Activated CD4-positive, alpha-beta T cell treated with anti-CD3 and anti-CD28 coated beads, Interleukin-2, amount 10 ng/mL, durations not matched to agents 24 days and 14 days (primary cell): Measurements from ENCODE around the gene NOTUM. TPM values are rescaled to one million over a fixed set of nuclear protein-coding genes. Genes with fewer than 3 reads are reported as not detected.
"Not testable (repeated sequence)": the region's sequence is repeated elsewhere in the genome, so short reads cannot be mapped to it uniquely, and the experiment has no call there.

Experiments
- DNase-seq: peaks from one replicate; pipeline ENCODE4 v3.0.0; 2022
- H3K27ac Mint-ChIP-seq: one replicate; pipeline ENCODE4 v1.8.0; 2022; ENCODE audit warnings: mild to moderate bottlenecking, mixed read lengths
- H3K27me3 Mint-ChIP-seq: one replicate; pipeline ENCODE4 v1.8.0; 2022; ENCODE audit warnings: mixed read lengths
- H3K36me3 Mint-ChIP-seq: one replicate; pipeline ENCODE4 v1.8.0; 2022; ENCODE audit warnings: low read depth, mild to moderate bottlenecking, mixed read lengths
- H3K4me1 Mint-ChIP-seq: one replicate; pipeline ENCODE4 v1.8.0; 2021; ENCODE audit warnings: mixed read lengths
- H3K4me3 Mint-ChIP-seq: one replicate; pipeline ENCODE4 v1.8.0; 2022; ENCODE audit warnings: mild to moderate bottlenecking, moderate library complexity, mixed read lengths
- H3K9me3 Mint-ChIP-seq: one replicate; pipeline ENCODE4 v1.8.0; 2021; ENCODE audit warnings: mixed read lengths
- intact Hi-C: fragments of 100-400 bp; cut with micrococcal nuclease; formaldehyde crosslinking; loops from one replicate; pipeline ENCODE4 v1.15.1; 2023
- total RNA-seq: library from RNA; stranded (reverse); gene quantifications from 2 replicates; pipeline ENCODE4 v1.2.3, GENCODE V29; 2022

The NOTUM gene
- total RNA-seq, 1 donor from 2014 or later = 1.7 TPM

DNA sequence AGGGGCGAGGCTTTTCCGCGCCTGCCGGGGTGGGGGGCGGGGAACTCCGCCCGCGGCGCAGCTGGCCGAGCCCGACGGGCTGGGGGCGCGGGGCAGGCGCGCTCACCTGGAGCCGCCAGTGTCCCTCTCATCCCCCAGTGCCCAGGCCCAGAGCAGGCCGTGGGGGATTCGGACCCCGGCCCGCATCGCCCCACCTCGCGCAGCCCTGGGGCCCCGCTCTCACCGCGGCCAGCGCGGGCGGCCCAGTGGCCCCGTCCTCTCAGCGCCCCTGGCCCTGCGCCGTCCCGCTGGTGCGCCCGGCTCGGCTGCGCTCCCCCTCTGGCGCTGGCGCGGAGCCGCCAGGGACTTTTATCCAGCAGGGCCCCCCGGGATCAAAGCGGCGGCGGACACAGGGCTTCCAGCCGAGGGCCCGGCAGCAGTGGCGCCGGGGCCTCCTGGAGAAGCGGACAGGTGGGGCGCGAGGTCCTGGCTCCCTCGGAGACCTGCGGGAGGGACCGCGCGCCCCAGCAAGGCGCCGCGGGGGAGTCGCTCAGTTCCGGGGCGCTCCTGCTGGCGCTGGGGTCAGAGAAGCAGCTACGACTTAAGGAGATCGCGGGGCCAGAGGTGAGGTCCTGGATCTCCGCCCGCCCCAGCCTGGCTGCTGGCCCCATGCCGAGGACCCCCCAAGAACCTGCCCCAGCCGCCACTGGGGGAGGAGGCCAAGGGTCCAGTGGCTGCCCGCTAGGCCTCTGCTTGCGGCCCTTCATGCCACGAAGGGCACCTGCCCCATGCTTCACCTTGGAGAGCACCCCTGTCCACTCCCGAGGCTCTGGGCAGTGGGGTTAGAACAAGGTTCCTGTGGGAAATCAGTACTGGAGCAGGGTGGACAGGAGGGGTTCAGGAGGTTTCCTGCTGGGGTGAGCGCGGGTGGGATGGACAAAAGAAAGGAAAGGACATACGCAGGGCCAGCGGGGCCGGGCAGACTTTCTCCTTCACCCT is 823 bp upstream of the NOTUM start:
- intact Hi-C loops = no loop called here
- H3K4me1 Mint-ChIP-seq = peaks cover 3% of the 10 kb centered on the region
- H3K4me3 Mint-ChIP-seq = peak overlapping the region; percentile 21
- DNase-seq = no peak
- no peaks in the 10 kb centered on the region for H3K9me3 Mint-ChIP-seq
- peaks cover 46% of the 10 kb centered on the region for H3K27me3 Mint-ChIP-seq
- H3K36me3 Mint-ChIP-seq = no peaks in the 10 kb centered on the region
- H3K27ac Mint-ChIP-seq = no peak overlapping the region

DNA sequence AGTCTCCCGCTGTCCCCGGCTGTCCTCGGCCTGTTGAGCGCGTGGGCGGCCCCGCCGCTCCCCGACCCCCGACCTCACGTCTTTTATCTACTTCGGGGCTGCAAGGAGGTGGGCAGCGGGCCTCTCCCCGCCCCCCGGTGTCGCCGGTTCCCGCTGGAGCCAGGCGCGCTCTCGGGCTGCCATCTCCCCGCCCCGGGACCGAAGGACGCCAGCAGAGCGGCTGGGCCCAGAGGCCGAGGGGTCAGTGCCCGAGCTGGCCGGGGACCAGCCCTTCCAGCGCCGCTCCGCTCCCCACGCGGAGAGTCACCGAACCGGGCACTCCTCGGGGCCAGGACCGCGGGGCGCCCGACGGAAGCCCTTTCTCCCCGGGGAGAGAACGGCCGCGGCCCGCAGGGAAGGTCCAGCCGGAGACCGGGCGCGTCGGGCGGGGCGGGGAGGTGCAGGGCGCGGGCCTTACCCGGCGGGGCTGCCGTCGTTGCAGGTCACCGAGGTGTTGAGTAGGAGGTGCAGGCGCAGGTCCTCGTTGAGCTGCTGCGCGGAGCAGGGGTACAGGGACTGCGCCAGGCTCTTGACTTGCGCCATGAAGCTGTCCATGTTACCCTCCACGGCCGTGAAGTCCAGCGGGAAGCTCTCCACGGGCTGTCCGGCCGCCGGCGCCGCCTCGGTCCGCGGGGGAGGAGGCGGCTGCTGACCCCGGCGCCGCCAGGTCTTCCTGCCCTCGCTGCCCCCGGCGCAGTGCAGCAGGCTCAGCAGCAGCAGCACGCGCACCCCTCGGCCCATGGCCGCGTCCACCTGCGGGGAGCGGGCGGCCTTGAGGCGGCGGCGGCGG is 643 bp downstream of the NOTUM start:
- H3K4me1 Mint-ChIP-seq = peaks cover 3% of the 10 kb centered on the region
- intact Hi-C loops = no loop called here
- peaks cover 46% of the 10 kb centered on the region for H3K27me3 Mint-ChIP-seq
- H3K9me3 Mint-ChIP-seq = no peaks in the 10 kb centered on the region
- H3K36me3 Mint-ChIP-seq = no peaks in the 10 kb centered on the region
- H3K27ac Mint-ChIP-seq = no peak overlapping the region
- no peak for DNase-seq
- H3K4me3 Mint-ChIP-seq = no peak overlapping the region

DNA sequence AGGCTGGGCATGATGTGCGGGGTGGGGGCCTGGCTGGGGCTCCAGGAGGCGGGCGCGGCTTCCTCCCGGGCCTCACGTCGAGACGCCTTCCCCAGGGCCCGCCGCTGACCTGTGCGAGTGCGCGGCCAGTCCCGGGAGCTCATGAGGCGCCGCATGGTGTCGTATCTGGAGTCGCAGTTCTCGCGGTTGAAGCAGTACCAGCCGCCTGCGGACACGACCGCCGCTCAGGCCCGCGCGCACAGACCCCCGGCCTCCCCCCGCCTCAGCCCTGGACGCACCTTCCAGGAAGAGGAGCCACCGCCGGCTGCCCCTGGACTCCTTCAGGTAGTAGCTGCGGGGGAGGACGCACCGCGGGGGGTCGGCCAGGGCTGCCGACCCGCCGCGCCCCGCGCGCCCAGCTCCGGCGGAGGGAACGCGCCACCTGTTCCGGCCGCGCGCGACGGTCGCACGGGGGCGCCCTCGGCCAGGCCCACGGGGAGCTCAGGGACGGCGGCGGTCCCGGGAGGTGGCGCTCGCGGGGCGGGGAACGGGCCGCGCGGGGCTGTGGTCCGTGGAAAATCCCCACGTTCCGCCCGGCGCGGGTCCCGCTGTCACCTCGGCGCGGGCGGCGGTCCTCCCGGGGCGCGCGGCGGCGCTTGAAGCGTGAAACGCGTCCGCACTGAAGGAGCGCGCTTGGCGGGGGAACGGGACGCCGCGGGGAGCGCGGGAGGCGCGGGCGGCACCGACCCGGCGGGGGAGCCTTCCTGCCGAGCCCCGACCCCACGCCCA is 1.4 kb downstream of the NOTUM start:
- Mint-ChIP-seq H3K4me1 (peaks cover 3% of the 10 kb centered on the region), H3K9me3 (no peaks in the 10 kb centered on the region), H3K4me3 (peak overlapping the region; percentile 65), H3K27me3 (peaks cover 40% of the 10 kb centered on the region), H3K27ac (no peak overlapping the region), H3K36me3 (no peaks in the 10 kb centered on the region)
- peak; percentile 97 for DNase-seq
- intact Hi-C loops = loop anchor here (1.0 to 10.0 kb wide), 2 partner anchors 62 to 195 kb away; no protein-coding TSS in a partner anchor

DNA sequence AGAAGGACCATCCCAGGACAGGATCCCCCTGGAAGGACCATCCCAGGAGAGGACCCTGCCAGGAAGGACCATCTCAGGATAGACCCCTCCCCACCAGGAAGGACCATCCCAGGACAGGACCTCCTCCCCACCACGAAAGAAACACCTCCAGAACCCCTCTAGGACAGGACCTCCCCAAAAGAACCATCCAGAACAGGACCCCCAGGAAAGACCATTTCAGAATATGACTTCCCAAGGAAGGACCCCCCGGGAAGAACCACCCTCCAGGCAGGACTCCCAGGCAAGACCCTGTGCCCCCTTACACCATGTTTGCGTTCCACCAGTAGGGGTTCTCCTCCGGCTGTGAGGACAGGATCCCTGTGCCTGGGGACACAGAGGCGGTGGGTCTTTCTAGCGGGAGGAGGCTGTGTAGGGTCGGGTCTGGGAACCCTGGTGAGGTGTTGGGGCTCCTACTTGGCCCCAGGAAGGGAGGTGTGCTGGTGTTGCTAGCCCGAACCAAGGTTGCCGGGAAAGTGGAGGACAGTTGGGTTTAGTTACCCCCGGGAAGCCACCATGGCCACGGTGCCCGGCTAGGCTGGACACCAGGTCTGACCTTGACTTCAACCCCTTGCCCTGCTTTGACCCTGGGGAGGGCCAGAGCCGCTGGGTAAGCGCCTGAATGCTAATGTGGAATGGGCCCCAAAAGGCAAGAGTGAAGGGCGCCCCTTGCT is 2.2 kb downstream of the NOTUM start:
- peaks cover 3% of the 10 kb centered on the region for H3K4me1 Mint-ChIP-seq
- H3K36me3 Mint-ChIP-seq = no peaks in the 10 kb centered on the region
- DNase-seq = no peak
- intact Hi-C loops = loop anchor here (1.0 to 10.0 kb wide), 2 partner anchors 63 to 196 kb away; no protein-coding TSS in a partner anchor
- H3K4me3 Mint-ChIP-seq = peak overlapping the region; percentile 65
- H3K27me3 Mint-ChIP-seq = peaks cover 32% of the 10 kb centered on the region
- H3K9me3 Mint-ChIP-seq = no peaks in the 10 kb centered on the region
- peak overlapping the region; percentile 53 for H3K27ac Mint-ChIP-seq

DNA sequence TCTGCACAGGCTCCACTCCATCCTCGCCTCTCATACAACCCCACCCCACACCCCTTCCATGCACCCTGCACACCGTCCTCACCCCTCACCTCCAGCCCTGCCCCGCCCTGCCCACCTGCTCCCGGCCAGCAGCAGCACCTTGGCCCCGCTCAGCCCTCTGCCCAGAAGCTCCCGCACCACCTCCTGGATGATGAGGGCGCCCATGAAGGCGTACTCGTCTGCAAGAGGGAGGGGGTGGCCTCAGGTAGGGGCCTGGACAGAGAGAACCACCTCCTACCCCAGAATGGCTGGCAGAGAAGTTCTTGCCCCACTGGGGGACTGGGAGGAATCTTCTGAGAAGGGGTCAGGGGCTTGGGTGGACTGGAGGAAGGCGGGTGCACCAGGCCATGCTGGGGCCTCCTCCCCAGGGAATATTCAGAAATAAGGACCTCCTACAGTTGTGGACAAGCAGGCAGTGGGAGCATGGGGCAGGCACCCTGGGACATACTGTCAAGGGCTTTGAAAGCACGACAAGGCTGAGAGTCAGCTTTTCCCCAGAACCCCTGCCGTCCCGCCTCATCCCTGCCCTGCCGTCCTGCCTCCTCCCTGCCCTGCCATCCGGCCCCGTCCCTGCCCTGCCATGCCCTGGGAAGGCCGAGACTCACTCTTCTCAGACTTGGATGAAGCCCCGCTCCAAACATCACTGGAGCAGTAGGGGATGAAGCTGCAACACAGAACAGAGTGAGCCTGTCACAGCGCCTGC is 3.1 kb downstream of the NOTUM start:
- Mint-ChIP-seq H3K9me3 (no peaks in the 10 kb centered on the region), H3K27ac (no peak overlapping the region), H3K36me3 (no peaks in the 10 kb centered on the region), H3K4me3 (peak overlapping the region; percentile 65), H3K27me3 (peaks cover 24% of the 10 kb centered on the region), H3K4me1 (peaks cover 3% of the 10 kb centered on the region)
- intact Hi-C loops = loop anchor here (10.0 kb wide), 1 partner anchor 197 kb away; no protein-coding TSS in a partner anchor
- DNase-seq = peak; percentile 56

DNA sequence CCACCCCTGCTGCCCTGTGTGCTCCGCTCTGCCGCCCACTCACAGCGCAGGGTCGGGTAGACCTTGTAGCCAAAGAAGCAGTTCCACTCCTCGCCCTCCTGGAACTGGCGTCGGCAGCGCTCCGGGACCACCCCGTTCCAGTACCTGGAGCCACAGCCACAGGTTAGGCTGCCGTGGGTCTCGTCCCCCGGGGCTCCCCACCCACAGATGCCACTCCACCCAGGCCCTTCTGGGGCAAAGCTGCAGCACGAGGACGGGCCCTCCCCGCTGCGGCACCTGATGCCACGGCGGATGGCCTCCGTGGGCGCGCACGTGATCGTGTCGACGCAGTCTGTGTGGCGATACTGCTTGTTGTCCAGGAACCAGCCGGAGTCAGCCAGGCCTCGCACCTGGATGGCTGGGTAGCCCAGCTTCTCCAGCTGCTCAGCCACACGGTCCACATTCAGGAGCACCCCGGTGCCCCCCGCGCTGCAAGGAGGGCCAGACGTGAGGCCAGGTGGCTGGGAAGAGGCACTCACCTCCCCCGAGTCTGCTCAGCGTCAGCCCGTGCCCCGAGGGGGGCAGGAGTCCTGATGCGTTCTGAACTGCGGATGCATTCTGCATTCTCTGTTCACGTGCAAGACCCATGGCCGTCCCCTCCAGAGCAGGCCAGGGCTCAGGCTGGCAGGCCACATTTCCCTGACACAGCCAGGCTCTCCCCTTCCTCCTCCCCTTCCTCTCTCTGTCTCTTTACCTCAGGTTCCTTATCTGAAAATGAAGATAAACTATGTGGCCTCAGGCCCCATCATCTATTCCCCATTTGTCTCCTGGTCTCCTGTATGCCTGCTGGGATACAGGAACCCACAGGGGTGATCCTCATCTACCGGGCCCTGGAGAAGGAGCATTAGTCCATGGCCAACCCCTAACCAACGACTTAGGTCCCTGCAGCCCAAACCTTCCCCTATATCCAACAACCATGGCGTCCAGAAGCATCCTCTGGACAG is 4.1 kb downstream of the NOTUM start:
- peaks cover 3% of the 10 kb centered on the region for H3K4me1 Mint-ChIP-seq
- DNase-seq = no peak
- no peaks in the 10 kb centered on the region for H3K9me3 Mint-ChIP-seq
- H3K36me3 Mint-ChIP-seq = no peaks in the 10 kb centered on the region
- H3K27ac Mint-ChIP-seq = no peak overlapping the region
- no peak overlapping the region for H3K4me3 Mint-ChIP-seq
- peaks cover 18% of the 10 kb centered on the region for H3K27me3 Mint-ChIP-seq
- intact Hi-C loops = loop anchor here (10.0 kb wide), 1 partner anchor 198 kb away; no protein-coding TSS in a partner anchor

DNA sequence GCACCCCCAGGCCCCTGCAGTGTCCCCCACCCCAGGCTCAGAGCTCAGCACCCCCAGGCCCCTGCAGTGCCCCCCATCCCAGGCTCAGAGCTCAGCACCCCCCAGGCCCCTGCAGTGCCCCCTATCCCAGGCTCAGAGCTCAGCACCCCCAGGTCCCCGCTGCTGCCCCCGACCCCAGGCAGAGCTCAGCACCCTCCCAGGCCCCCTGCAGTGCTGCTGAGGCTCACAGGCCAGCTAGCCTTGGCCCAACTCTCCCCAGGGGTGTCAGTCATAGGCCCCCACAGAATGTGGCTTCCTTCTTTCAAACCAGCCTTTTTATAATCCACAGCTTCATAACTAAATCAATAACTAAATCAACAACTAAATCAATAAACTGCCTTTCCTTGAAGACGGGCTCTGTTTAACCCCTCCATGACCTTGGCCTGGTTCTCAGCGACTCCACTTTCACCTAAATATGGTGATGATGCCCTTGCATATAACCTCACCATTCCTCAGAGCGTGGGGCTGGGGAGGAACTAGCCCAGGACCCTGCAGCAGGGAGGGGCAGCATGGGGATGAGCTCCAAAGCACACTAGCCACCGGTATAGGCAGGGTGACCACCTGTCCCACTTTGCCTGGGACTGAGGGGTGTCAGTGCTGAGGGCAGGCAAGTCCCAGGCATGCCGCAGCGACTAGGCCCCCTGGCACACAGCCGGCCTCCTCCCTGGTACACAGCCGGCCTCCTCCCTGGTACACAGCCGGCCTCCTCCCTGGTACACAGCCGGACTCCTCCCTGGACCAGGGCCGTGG is 5.0 kb downstream of the NOTUM start:
- Mint-ChIP-seq H3K27me3 (peaks cover 21% of the 10 kb centered on the region), H3K4me3 (no peak overlapping the region), H3K9me3 (no peaks in the 10 kb centered on the region), H3K4me1 (peaks cover 3% of the 10 kb centered on the region), H3K36me3 (no peaks in the 10 kb centered on the region), H3K27ac (no peak overlapping the region)
- intact Hi-C loops = loop anchor here (10.0 kb wide), 1 partner anchor 199 kb away; no protein-coding TSS in a partner anchor
- DNase-seq = peak; percentile 55

DNA sequence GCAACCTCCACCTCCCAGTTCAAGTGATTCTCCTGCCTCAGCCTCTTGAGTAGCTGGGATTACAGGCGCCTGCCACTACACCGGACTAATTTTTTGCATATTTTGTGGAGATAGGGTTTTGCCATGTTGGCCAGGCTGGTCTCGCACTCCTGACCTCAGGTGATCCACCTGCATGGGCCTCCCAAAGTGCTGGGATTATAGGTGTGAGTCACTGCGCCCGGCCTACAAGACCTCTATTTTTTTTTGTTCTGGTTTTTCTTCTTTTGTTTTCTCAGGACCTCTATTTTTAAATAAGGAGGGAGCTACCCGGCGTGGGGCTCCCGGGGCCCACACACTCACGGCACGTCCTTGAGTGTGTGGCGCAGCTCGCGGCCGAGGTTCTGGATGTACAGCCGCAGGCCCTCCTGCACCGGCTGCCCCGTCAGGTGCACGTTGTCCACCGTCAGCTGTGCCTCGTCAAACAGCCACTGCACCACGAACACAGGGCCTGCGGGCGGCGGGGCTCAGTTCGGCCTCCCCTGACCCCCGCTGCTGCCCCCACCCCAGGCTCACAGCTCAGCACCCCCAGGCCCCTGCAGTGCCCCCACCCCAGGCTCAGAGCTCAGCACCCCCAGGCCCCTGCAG is 5.8 kb downstream of the NOTUM start:
- Mint-ChIP-seq H3K4me3 (no peak overlapping the region), H3K36me3 (no peaks in the 10 kb centered on the region)

DNA sequence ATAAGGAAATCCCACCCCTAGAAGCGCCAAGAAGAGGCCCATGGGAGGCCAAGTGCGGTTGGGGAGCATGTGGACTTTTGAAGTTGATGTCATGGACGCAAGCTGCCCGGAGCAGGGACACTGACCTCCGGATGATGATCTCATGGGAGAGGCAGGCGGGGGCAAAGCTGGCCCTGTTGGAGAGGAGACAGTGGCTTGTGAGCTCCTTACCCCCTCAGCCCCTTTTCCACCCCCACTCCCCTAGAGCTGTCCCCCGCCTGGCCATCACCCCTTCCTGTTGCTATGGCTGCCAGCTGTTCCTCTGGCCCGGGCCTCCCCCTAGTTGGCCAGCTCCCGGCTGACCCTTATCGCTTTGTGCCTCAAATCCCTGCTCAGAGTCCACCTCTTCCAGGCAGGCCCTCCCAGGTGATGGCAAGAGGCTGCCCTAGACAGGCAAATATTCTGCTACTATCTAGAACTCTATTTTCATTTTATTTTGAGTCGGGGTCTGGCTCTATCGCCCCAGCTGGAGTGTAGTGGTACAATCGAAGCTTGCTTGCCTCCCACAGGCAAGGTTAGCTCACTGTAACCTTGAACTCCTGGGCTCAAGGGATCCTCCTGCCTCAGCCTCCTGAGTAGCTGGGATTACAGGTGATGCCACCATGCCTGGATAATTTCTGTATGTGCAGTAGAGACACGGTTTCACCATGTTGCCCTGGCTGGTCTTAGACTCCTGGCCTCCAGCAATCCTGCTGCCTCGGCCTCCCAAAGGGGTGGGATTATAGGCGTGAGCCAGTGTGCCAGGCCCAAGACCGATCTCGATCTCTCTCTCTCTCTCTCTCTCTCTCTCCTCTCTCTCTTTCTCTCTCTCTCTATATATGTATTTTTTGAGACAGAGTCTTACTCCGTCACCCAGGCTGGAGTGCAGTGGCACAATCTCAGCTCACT is 6.6 kb downstream of the NOTUM start:
- H3K9me3 Mint-ChIP-seq = no peaks in the 10 kb centered on the region
- DNase-seq = no peak
- no peak overlapping the region for H3K27ac Mint-ChIP-seq
- peaks cover 3% of the 10 kb centered on the region for H3K4me1 Mint-ChIP-seq
- H3K36me3 Mint-ChIP-seq = no peaks in the 10 kb centered on the region
- intact Hi-C loops = loop anchor here (10.0 kb wide), 1 partner anchor 200 kb away; no protein-coding TSS in a partner anchor
- no peak overlapping the region for H3K4me3 Mint-ChIP-seq
- peaks cover 26% of the 10 kb centered on the region for H3K27me3 Mint-ChIP-seq

More for the DNA sequence above, 5.8 kb downstream of the NOTUM start:
- intact Hi-C loops = loop anchor here (10.0 kb wide), 1 partner anchor 200 kb away; no protein-coding TSS in a partner anchor
- H3K9me3 Mint-ChIP-seq = no peaks in the 10 kb centered on the region
- DNase-seq = no peak
- peaks cover 26% of the 10 kb centered on the region for H3K27me3 Mint-ChIP-seq
- H3K4me1 Mint-ChIP-seq = peaks cover 3% of the 10 kb centered on the region
- no peak overlapping the region for H3K27ac Mint-ChIP-seq

DNA sequence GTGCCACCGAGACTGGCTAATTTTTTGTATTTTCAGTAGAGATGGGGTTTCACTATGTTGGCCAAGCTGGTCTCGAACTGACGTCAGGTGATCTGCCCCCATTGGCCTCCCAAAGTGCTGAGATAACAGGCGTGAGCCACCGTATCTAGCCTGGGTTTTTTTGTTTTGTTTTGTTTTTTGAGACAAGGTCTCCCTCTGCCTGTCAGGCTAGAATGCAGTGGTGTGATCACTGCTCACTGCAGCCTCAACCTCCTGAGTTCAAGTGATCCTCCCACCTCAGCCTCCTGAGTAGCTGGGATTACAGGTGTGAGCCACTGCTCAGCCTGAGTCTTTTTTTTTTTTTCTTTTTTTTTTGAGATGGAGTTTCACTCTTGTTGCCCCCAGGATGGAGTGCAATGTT is 7.5 kb downstream of the NOTUM start:
- DNase-seq, H3K27ac Mint-ChIP-seq, H3K4me1 Mint-ChIP-seq, H3K4me3 Mint-ChIP-seq, H3K36me3 Mint-ChIP-seq, H3K9me3 Mint-ChIP-seq: not testable (repeated sequence)
- H3K27me3 Mint-ChIP-seq = peaks cover 19% of the 10 kb centered on the region
- intact Hi-C loops = loop anchor here (10.0 kb wide), 1 partner anchor 201 kb away; no protein-coding TSS in a partner anchor
